PFSK-1 (cell line): Measurements from ENCODE around the gene CHST11.

Experiments used
- FOXP2 ChIP-seq: optimal IDR thresholded peaks from 2 replicates; pipeline ENCODE3; 2011; ENCODE audit warnings: borderline replicate concordance, control low read depth, inconsistent platforms; ENCODE audit not compliant: insufficient read depth; ENCODE audit errors: extremely low read length, extremely low read depth
- POLR2AphosphoS5 ChIP-seq: IDR thresholded peaks from 2 replicates; pipeline ENCODE4 v1.6.1; 2012; ENCODE audit warnings: low read depth, mild to moderate bottlenecking, control low read depth, low read length, moderate library complexity
- SIN3A ChIP-seq: IDR thresholded peaks from 2 replicates; pipeline ENCODE4 v1.6.1; 2012; ENCODE audit warnings: mild to moderate bottlenecking, low read length, moderate library complexity, borderline replicate concordance; ENCODE audit not compliant: insufficient read depth
- TAF1 ChIP-seq: IDR thresholded peaks from 2 replicates; pipeline ENCODE4 v1.6.1; 2012; ENCODE audit warnings: low read length, control low read depth, borderline replicate concordance; ENCODE audit not compliant: insufficient read depth
- TF ChIP-seq, protein P1 (sequence below), 2 experiments: IDR thresholded peaks; 2 replicates each; pipeline versions ENCODE4 v1.6.1 to v1.8.0; 2011 to 2012; ENCODE audit warnings: low read depth in 2 of 2, low read length in 2 of 2, control low read depth in 1 of 2, inconsistent platforms in 1 of 2, mild to moderate bottlenecking in 1 of 2, moderate library complexity in 1 of 2; ENCODE audit not compliant: insufficient read depth in 1 of 2

The CHST11 gene

DNA sequence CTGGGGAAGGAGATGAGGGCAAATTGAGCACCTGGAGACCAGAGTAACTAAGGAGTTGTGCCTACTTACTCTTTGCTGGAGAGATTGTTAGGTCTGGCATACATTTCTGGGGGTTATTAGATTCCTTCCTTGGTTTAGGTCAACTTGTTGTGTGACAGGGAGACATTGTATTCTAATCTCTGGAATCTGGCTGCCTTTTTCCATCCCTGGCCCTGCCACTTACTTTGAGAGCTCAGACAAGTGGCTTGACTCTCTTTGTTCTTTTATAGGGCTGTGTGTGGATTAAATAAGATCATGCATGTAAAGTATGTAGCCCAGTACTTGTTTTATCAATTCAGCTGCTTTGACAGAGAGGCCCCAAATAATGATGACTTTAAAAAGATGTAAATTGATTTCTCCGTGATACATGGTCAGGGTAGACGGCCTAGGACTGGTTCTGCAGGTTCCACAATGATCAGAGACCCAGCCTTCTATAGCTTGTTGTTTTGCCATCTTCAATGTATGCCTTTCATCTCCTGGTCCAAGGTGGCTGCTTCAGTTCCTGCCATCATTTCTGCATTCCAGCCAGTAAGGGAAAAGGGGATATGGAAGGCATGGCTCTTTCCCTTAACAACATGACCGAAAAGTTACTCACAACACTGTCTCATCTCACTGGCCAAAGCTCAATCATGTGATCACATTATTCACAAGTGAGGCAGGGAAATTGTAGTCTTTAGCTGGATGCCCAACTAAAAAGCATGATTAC lies 72.6 kb downstream of the CHST11 start:
- TF ChIP-seq SIN3A, result no peak
- TF ChIP-seq, protein P1, sequence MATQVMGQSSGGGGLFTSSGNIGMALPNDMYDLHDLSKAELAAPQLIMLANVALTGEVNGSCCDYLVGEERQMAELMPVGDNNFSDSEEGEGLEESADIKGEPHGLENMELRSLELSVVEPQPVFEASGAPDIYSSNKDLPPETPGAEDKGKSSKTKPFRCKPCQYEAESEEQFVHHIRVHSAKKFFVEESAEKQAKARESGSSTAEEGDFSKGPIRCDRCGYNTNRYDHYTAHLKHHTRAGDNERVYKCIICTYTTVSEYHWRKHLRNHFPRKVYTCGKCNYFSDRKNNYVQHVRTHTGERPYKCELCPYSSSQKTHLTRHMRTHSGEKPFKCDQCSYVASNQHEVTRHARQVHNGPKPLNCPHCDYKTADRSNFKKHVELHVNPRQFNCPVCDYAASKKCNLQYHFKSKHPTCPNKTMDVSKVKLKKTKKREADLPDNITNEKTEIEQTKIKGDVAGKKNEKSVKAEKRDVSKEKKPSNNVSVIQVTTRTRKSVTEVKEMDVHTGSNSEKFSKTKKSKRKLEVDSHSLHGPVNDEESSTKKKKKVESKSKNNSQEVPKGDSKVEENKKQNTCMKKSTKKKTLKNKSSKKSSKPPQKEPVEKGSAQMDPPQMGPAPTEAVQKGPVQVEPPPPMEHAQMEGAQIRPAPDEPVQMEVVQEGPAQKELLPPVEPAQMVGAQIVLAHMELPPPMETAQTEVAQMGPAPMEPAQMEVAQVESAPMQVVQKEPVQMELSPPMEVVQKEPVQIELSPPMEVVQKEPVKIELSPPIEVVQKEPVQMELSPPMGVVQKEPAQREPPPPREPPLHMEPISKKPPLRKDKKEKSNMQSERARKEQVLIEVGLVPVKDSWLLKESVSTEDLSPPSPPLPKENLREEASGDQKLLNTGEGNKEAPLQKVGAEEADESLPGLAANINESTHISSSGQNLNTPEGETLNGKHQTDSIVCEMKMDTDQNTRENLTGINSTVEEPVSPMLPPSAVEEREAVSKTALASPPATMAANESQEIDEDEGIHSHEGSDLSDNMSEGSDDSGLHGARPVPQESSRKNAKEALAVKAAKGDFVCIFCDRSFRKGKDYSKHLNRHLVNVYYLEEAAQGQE (IDR thresholded peaks at IDR 0.05; ENCODE audit: insufficient read depth in 1 of 2, low read depth in 2 of 2, low read length in 2 of 2), result no peak
- no peak for TF ChIP-seq TAF1

DNA sequence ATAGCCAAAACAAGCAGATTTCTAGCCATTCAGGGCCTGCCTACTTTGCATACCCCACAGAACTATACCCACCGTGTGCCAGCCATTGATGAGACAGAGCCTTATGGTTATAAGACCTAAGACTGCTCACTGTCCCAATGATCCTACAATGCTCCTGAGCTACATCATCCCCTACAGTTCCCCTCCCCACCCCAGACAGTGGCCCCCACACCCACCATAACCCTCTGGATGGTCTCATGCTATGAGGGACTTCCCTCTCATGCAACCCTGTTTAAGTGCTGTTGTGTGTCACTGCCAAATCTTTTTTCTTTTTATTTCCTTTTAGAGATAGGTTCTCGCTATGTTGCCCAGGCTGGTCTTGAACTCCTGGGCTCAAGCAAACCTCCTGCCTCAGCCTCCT lies 75.9 kb downstream of the CHST11 start:
- TF ChIP-seq FOXP2 (no peak), TAF1 (no peak), POLR2AphosphoS5 (no peak), SIN3A (no peak)
- TF ChIP-seq, protein P1 (IDR thresholded peaks at IDR 0.05; ENCODE audit: insufficient read depth in 1 of 2, low read depth in 2 of 2, low read length in 2 of 2), result no peak

- TF ChIP-seq FOXP2 (no peak), POLR2AphosphoS5 (no peak), TAF1 (no peak), SIN3A (no peak)
- TF ChIP-seq, protein P1 (IDR thresholded peaks at IDR 0.05; ENCODE audit: insufficient read depth in 1 of 2, low read depth in 2 of 2, low read length in 2 of 2), result no peak
Measured at GRCh38 chr12:104533134-104533533, 76.4 kb downstream of the CHST11 start.

DNA sequence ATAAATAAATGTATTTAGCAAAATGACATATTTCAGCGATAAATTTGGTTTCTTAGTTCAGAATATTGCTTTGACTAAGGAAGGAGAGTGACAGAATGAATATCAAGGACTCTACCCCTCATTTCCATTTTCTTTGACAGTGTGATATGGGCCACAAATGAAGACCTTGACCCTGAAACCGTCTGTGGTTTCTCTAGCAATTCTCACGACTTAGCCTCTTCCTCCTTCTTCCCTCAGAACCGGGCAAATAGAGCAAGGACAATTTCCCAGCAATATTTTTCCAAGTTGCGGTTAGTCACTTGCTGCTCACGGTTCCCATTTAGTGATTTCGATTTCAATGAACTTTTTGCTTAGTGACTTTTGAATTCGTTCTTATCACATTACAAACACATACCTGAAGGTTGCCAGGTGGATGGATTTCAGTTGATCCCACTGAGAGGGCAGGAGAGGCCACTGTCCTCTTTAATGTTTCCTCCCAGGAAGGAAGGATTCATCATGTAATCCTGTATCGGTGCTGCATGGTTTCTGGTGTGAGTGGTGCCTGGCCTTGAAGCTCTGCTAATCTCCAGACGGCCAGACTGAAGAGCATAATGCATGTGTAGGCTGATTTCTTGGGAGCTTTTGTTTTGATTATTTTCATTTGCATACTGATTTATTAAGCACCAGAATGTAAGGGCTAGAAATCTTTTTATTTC lies 77.6 kb downstream of the CHST11 start:
- TF ChIP-seq TAF1 (no peak), SIN3A (no peak), FOXP2 (no peak), POLR2AphosphoS5 (no peak)
- TF ChIP-seq, protein P1 (IDR thresholded peaks at IDR 0.05; ENCODE audit: insufficient read depth in 1 of 2, low read depth in 2 of 2, low read length in 2 of 2), result no peak
